SKM-1 treated with dmso at 0.1 percent for 144 hours (cell line): ENCODE measurements around the gene ANP32E.

ENCODE experiments used
- DNase-seq: peaks from one replicate; lab custom pipeline; 2025; ENCODE audit not compliant: unreplicated experiment; lab: John Stamatoyannopoulos, UW

ANP32E gene

GRCh38 chr1:150171801-150172200, 64.1 kb downstream of the ANP32E start:
- no peak for DNase-seq

DNA sequence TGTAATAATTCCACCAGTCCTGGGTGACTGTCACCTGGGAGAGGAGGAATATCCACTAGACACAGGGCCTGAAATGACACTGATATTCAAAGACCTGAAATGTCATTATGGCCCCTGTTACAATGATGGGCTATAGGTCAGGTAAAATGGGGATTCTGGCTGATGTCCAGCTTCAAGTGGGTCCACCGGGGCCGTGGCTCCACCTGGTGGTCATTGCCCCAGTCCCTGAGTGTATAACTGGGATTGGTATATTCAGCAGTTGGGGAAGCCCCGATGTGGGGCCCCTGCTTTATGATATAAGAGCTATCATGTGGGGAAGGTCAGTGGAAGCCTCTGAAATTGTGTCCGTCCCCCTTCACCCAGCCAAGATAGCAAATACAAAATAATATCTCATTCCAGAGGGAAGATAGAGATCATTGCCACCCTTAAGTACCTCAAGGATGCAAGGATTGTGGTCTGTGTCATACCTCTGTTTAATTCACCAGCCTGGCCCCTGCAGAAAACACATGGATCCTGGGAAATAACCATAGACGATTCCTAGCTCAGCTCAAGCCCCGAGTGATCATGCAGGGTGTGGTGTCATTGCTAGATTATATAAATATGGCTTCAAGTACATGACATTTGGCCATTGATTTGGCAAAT, 66.8 kb downstream of the ANP32E start:
- no peak for DNase-seq
